GM18867 (cell line): ENCODE data around the gene LANCL1.

Experiments
- ATAC-seq: cut with Tn5 transposase; IDR thresholded peaks from one replicate; pipeline ENCODE4 v1.9.1; 2021; ENCODE audit warnings: mild to moderate bottlenecking, moderate library complexity; ENCODE audit not compliant: unreplicated experiment

LANCL1 gene, protein sequence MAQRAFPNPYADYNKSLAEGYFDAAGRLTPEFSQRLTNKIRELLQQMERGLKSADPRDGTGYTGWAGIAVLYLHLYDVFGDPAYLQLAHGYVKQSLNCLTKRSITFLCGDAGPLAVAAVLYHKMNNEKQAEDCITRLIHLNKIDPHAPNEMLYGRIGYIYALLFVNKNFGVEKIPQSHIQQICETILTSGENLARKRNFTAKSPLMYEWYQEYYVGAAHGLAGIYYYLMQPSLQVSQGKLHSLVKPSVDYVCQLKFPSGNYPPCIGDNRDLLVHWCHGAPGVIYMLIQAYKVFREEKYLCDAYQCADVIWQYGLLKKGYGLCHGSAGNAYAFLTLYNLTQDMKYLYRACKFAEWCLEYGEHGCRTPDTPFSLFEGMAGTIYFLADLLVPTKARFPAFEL

DNA sequence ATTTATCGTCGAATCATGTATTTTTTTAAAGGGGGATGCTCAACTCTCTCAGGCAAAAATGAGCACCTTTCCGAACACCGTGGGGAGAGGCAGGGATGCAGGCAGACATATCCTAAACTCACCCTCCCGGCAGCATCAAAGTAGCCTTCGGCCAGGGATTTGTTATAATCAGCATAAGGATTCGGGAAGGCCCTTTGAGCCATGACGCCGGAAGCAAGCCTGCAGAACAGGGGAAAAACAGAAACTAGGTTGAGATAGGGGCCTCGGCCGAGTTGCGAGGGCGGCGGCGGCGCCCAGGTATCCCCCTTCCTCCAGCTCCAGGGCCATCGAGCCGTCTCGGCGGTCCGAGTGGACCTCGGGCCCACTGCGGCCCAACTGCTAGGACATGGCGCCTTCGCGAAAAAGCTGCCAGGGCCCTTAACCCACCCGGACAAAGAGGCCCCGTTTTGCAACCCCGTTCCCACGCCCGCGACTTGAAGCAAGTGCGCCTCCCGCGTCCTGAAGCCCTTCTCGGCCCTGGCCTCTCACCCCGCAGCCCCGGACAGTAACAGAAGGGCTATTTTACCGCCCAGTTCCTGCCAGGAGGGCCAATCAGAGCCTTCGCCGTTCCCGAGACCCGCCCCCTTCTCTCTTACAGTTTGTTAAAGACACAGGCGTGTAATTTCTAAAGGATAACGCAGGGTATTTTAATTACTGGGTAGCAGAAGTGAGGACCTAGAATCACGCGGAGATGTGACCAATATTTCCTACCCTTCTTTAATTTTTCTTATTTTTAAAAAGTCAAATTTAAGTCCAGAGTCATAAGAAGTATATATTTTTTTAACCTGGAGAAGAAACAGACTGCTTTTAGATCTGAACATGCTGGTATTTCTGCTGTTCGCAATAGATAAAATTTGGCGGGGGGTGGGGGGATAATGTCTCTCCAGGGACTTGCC is at the start of gene LANCL1:
Gene LANCL1 (minus strand): TSS at position 566 of the 935 bp plus-strand sequence. CDS start 363 bp downstream, at position 203.
- ATAC-seq: peak; percentile 100

DNA sequence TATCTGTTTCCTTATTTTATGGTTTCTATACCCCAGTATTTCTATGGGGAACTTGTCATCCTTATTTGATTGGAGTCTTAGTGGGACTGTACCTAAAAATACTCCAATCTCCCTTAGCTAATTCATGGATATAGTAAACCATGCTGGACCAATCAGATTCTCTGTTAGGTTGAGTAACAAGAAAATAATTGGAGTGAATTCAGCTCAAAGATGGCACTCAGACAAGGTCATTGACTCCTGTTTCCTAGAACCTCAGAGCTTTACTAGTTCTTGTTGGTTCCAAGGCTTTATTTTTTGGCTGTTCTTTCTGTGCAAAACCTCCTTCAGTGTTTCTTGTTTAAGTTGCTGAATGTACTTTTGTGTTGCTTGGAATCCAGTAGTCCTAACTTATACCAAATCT is 48.0 kb upstream of the LANCL1 start:
- no peak for ATAC-seq

DNA sequence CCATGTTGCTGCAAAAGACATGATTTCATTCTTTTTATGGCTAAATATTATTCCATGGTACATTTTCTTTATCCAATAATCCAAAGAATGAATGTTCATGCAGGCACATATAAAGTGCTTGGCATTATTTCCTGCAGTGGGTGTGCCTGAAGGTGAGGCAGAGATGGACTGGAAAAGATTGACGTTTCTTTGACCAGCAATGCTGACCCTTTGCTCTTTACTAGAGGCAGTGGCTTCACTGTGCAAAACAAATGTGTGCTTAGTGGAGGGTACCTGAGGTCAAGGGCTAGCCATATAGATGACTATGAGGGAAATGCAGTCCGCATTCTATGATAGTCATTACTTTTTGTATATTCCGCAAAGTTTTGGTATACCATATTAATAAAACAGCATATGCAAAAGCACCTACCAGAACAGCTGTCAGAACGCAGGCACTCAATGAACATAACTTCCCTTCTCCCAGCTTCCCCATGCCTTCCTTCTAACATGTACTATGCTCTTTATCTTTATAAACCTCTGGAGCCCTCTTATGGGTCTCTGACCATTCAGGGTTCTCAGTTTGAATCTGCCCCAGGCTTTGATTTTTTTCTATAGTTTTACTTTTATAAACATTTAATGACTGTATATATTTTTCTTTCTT is 47.2 kb upstream of the LANCL1 start:
- no peak for ATAC-seq

DNA sequence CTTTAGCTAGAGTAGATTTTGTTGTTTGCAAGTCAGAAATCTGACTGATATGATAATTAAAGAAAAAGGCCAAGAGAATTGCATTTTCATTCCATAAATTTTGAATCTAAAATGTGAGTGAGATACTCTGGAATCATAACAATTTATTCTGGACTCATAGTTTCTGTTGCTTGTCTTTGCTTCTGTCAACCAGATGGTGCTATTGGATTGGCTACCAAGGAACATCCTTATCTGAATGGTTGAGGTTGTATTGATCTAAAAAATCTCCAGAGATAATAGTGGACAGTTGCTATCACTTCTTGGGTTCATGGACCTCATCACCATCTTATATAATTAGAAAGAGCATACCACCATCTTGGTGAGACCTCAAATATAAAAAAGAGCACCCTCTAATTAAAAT is 45.8 kb upstream of the LANCL1 start:
- no peak for ATAC-seq

DNA sequence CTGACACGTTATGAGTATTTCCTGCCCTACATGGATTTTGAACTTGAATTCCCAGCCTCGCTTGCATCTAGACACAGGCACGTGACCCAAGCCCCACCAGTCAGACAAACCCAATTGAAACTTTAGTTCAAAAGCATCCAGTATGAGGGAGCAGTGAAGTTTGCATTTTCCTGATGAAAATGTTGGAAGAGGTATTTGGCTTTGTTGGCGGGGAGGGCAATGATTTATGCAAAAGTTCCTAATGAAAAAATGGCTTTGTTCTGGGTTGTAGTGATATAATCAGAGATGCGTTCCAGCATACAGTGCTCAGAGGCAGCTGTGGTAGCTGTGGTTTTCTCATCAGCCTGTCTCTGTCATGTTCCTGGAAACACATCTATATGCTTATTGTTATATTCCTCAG is 43.0 kb upstream of the LANCL1 start:
- ATAC-seq: no peak

DNA sequence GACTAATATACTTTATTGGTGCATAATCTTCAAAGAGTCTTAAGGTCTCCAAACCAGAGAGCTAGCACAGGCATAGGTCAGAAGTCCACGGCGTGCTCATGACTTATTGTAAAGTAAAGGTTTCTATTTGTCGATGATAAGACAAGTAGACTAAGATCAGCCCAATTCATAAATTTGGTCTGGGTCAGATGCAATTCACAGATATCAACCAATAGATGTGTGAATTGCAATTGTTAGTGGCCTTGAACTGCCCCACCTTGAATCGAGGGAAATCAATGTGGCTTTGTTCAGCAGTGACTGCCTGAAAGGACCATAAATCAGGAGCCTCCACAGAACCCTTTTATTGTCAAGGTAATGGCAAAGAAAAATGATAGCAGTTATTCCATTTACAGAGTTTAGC is 40.7 kb upstream of the LANCL1 start:
- no peak for ATAC-seq

DNA sequence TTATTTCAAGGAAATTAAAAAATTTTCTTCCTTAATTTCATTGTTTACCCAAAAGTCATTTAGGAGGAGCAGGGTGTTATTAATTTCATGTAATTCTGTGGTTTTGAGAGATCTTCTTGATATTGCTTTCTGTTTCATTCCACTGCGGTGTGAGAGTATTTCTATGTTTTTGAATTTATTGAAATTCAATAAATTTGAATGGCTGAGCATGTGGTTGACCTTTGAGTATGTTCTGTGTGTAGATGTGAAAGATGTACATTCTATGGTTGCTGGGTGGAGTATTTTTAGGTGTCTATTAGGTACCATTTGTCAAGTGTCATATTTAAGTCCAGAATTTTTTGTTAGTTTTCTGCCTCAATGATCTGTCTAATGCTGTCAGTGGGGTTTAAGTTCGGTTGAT is 39.4 kb upstream of the LANCL1 start:
- ATAC-seq: peak; percentile 63

DNA sequence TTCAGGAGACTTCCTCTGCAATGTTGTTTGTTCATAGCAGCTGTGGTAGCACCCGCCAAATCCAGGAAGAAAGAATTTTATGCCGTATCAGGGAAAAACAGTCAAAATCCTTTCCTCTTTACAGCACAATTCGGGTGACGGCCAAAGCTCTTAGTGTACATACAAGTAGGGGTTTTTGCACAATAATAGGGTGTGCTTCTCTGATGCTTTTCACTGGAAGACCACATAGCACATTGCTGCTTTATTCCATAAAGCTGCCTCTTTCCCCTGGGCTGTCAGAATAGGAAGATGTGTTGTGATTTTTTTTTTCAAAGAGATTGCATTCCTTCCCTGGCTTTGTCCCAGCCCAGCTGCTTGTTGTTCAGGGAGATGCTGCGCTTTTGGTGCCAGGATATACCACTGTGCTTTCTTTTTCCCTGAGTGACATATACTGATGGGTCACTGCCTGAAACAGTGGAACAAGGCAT is 27.2 kb upstream of the LANCL1 start:
- no peak for ATAC-seq

DNA sequence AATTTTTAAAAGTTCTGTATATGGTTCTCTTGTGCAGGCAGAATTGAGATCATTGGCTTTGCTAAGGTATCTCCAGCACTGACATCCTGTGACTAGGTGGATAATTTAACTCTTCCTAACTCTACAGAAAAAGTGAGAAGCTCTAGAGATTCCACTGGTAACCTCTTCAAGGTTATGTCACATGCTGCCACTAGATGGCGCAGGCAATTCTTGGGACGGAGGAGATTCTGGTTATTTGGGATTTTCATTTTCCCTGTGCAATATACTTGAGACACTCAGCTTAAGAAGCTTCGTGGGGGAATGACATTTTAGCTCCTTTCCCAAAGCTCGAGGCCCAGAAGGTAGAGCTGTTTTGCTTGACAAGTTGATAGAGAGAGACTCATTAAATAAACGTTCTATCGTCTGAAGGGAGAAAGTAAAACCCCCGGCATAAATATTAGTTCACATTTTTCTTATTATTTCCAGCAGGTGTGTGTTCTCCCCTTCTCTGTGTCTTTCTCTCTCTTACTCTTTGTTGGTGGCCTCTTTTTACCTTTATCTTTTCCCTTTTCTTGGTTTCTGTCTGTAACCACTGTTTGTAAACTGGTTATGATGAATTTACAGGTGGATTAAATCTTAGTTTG is 26.6 kb upstream of the LANCL1 start:
- peak; percentile 89 for ATAC-seq

DNA sequence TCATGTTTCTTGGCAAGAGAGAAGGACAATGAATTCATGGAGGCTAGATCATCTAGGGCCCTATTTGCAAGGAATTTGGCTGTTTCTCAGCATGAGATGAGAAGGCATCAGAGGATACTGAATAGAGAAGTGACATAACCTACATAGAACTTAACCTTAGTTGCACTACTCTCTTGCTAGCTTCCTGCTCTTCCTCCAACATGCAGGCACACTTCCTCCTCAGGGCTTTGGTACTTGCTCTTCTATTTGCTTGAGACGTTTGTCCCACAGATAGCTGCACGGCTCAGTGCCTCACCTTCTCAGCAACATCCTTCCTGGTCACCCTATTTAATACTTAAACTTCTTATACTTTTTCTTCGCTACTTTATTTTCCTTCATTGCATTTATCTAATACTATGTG is 20.0 kb upstream of the LANCL1 start:
- ATAC-seq: peak; percentile 55

DNA sequence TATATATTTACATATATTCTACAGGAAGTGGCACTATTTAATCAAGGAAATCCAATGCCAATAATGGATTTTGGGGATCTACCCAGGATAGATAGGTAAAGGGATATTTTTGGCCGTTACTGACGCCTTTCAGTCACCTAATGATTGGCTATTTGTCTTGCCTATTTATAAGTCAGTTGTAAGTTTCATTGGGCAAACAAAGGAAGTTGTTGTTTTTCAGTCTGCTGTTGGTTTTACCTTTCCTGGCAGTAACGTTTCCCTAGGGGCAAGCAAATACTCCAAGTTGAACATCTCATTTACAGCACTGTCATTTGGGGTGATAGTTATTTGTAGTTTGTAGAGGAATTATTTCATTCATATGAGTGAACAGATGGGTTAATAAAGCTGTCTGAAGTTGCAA is 17.0 kb upstream of the LANCL1 start:
- ATAC-seq: peak; percentile 37

DNA sequence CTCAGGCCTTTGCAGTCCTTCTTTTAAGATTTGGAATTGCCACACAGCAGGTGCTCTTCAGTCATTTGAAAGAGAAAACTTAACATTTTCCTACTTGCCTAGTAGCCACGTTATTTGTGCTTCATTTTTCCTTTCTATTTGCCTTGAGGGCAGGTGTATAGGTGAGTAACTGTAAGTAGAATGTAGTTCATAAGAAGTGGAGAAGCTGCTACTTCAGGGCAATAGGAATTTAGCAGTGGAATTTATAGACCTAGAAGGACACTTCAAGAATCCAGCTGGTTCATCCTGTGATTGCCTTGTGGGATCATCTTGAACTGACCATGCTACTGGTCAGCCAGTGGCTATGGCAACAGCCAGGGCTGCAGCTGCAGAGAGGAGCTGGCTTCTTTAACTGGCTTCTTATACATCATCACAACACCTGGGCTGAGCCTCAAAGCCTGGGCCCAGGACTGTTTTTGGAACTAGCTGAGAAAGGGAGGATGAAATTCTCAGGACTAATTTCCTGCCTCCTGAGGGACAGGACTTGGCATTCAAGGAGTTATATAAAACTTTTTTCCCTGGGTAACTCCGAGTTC is 5.1 kb upstream of the LANCL1 start:
- ATAC-seq: no peak

DNA sequence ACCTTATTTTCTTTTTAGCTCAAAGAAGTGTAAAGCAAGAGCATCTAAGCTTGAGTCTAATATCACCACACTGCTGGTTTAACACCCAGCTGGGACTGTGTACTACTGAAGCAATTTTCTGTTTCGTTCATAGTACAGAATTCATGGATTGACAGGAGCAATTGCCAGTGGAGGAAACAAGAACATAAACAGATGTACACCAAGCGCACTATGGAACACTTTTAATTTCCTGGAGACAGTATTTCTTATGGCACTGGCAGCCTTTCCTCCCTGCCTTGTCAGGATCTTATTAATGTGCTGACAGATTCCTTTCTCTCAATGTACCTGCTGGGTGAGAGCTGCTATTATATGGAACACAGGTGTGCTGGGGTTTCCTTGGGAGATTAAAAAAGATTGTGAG is 4.2 kb upstream of the LANCL1 start:
- ATAC-seq: no peak

DNA sequence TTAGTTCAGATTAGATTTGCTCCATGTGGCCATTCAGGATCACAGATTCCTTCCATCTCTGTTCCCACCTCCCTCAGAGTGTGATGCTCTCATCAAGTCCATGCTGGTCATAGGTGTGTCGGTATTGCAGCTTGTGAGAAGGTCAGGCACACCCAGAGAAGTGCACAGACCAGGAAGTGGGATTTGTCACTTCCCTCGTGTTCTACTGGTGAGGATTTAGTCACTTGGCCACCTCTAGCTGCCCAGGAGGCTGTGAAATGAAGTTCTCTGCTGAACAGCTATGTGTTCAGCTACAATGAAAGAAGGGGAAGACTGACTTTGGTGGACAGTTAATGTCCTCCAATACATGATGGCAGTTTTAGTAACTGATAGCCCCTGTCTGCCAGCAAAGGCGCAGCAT is 3.5 kb upstream of the LANCL1 start:
- ATAC-seq: no peak

DNA sequence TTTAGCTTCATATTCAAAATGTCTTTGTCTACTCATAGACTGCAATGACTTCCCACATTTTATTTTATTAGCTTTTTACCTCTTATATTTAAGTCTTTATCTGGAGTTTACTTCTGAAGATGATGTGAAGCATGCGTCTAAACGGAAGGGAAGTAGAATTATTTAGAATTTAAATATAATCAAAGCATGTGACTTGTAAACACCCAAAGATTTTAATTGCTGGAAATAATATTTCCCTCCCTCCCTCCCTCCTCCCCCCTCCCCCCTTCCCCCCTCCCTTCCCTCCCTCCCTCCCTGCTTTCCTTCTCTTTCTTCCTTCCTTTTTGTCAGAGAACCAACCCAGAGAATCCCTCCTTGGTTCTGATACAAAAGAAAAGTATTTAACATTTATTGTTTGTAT is 2.1 kb upstream of the LANCL1 start:
- no peak for ATAC-seq

DNA sequence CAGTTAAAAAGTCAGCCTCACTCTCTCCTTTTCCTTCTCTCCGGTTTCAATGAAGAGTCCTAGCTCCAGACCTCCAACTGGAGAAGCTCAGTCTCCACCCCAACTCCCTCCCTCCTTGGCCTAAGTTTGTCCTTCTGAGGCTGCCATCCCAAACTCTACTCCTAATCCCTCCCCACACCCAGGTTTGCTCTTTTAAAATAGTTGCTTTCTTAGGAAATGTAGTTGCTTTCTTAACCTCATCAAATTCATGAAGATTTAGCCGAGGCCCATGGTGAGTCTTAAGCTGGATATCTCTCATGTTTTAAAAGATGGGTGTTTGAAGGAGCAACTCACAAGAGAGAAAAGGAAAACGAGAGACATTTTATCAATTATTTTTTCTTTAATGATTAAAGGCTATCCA is 937 bp upstream of the LANCL1 start:
- ATAC-seq: no peak

DNA sequence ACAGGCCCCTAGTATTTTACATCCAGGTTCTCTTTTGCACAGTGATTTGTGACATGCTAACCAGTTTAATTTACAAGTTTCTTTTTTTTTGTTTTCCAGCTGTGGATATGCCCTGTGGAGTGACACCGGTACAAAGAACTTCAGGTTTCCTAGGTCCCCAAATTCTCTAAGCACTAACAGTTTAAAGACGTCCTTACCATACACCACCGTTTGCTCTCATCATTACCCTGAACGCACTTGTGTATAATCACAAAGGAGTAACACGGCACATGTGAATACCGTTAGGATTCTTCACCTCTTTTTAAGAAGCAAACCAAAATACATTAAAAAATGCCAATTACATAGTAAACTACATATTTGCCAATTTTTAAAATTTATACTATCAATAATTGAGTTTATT is 853 bp downstream of the LANCL1 start:
- ATAC-seq: no peak

DNA sequence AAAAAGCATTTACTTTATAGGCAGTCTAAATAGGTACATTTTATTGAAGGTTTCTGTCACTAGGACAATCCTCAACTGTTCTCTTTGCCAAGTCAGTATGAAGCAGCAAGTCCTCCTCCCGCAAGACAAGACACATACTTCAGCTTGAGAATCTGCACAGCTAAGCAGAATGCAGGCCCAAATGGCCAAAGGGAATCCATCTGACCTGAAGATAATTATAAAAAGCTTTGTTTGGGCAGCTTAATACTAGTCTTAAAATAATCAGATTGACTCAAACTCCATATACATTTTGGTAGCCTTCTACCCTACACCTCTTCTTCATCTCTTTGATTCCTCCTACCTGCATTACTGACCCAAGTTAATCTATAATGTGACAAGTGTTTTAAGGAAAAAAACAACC is 1.8 kb downstream of the LANCL1 start:
- no peak for ATAC-seq

DNA sequence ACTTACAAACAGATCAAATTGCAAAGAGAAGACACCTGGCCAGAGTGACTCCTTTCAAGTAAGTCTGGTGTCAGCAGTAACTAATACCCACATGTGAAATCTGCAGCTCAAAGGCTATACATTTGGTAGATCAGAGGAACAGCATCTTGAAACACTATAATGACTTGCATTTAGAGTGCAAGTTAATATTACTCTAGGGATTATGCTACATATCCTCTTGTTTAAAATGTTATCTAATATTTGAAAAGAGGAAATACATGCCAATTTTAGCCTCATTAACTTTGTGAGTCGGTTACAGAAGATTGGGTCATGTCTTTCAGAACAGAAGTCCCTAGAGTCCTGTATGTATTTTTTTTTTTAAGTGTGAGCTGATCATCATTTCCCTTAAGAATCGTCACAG is 15.2 kb downstream of the LANCL1 start:
- ATAC-seq: peak; percentile 38
